Activated T-helper 1 cell treated with anti-CD3 and anti-CD28 coated beads, Interleukin-12 subunit alpha, Interleukin-12 subunit beta, Interleukin-2, Interleukin-4 antibody, amounts not matched to agents 30 ng/mL and 10 ng/mL and 1 ng/mL, durations not matched to agents 14 hours and 24 hours and 36 hours (primary cell): ENCODE data around the gene DLX1. TPM values are rescaled to one million over a fixed set of nuclear protein-coding genes. Genes with fewer than 3 reads are reported as not detected.
"Not testable (repeated sequence)": the region's sequence is repeated elsewhere in the genome, so short reads cannot be mapped to it uniquely, and the experiment has no call there.

Experiments used
- DNase-seq: peaks from one replicate; pipeline ENCODE4 v3.0.0; 2021; ENCODE audit warnings: low spot score
- H3K27ac Mint-ChIP-seq: one replicate; pipeline ENCODE4 v1.8.0; 2021; ENCODE audit warnings: mild to moderate bottlenecking, mixed read lengths
- H3K27me3 Mint-ChIP-seq: one replicate; pipeline ENCODE4 v1.8.0; 2022; ENCODE audit warnings: mild to moderate bottlenecking, moderate library complexity, mixed read lengths; ENCODE audit not compliant: insufficient read depth
- H3K36me3 Mint-ChIP-seq: one replicate; pipeline ENCODE4 v1.8.0; 2021; ENCODE audit warnings: low read depth, mixed read lengths
- H3K4me1 Mint-ChIP-seq: one replicate; pipeline ENCODE4 v1.8.0; 2021; ENCODE audit warnings: low read depth, mixed read lengths
- H3K4me3 Mint-ChIP-seq: one replicate; pipeline ENCODE4 v1.8.0; 2021; ENCODE audit warnings: mild to moderate bottlenecking, moderate library complexity, mixed read lengths
- H3K9me3 Mint-ChIP-seq: one replicate; pipeline ENCODE4 v1.8.0; 2021; ENCODE audit warnings: mixed read lengths
- intact Hi-C: fragments of 100-400 bp; cut with micrococcal nuclease; formaldehyde crosslinking; loops from one replicate; pipeline ENCODE4 v1.15.1; 2024
- total RNA-seq: library from RNA; stranded (reverse); gene quantifications from 2 replicates; pipeline ENCODE4 v1.2.3, GENCODE V29; 2022

The DLX1 gene
- total RNA-seq, 1 donor from 2014 or later, result not detected

DNA sequence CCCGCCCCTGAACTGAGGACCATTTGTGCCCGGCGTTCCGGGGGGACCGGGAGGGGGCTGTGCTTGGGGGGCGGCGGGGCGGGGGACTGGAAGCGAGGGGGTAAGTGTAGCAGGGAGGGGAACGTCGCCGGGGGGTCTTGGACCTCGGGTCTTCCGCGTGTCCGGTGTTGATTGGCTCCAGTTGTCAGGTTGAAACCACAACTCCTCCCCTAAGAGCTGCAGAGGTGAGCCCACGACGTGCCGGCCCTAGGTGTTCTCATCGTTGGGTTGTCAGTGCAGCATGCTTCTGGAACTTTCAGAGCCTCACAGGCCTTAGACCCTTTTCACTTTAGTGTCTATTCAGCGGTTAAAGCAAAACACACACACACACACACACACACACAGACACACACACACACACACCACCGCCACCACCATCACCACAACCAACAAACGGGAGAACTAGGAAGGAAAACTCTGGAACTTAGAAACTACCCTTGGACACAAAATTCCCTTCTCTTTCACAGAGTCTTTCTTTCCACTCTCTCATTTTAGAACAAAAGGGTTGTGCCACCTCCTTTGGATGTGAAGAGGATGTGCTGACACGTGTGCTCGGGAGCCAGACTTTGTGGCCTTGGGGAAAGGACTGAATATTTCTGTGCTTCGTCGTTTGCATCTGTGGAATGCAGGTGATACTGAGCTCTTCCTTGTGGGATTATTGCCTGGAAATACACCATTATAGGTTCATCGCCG is 24.1 kb downstream of the DLX1 start:
- no peak overlapping the region for H3K4me3 Mint-ChIP-seq
- intact Hi-C loops, result loop anchor here (5.0 to 10.0 kb wide), 2 partner anchors 37 to 295 kb away; no protein-coding TSS in a partner anchor
- H3K36me3 Mint-ChIP-seq, result peaks cover 7% of the 10 kb centered on the region
- no peak overlapping the region for H3K27ac Mint-ChIP-seq
- no peak for DNase-seq
- H3K4me1 Mint-ChIP-seq, result peaks cover 30% of the 10 kb centered on the region
- peaks cover 70% of the 10 kb centered on the region for H3K27me3 Mint-ChIP-seq
- H3K9me3 Mint-ChIP-seq, result no peaks in the 10 kb centered on the region

DNA sequence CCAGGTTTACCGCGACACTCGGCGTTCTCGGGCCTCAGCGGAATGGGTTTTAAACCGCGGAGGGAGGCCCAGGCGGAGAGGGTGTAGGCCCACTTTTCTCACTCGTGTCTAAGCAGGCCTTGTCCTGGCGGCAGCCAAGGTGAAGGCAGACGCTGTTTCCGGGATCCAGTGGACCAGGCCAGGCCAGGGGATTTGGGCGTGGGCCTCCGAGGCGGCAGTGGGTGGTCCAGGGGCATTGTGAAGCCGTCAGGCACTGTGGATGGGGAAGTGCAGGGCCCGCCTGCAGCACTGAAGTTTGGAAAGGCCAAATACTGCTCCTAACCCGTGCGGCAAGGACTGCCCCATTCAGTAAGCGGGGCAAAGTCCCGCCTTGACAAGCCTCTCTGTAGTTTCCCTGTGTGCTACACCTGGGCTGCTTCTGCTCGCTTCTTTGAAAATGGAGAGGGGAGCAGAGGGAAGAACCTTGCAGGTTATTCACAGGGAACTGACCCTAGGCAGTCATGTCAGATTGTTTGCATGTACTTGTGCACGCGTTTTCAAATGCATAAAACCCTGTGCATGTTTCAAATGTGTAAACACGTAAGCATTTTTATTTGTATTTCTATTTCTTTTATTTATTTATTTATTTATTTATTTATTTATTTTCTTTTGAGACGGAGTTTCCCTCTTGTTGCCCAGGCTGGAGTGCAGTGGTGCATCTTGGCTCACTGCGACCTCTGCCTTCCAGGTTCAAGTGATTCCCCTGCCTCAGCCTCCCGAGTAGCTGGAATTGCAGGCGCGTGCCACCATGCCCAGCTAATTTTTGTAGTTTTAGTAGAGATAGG is 24.9 kb downstream of the DLX1 start:
- Mint-ChIP-seq H3K9me3 (no peaks in the 10 kb centered on the region), H3K27ac (no peak overlapping the region), H3K27me3 (peaks cover 68% of the 10 kb centered on the region), H3K4me3 (no peak overlapping the region), H3K4me1 (peaks cover 27% of the 10 kb centered on the region), H3K36me3 (peaks cover 5% of the 10 kb centered on the region)
- intact Hi-C loops, result loop anchor here (5.0 to 10.0 kb wide), 2 partner anchors 38 to 295 kb away; no protein-coding TSS in a partner anchor
- no peak for DNase-seq

DNA sequence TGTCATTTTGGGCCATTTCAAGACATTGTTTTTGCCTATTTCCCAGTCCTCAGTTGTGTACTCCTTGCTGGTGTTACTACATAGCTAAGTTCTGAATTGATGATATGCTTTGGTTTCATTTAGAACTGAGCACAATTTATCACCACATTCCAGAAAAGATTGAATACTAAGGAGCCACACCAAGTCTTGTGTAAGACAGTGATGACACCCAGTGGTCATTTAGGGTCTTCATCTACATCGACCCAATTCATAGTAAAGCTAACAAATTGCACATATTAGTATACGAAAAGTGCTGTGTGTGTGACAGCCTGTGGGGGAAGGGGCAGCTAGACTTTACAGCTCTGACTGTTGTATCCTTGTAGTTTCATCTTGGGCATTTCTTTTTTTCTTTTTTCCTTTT is 28.3 kb downstream of the DLX1 start:
- peaks cover 46% of the 10 kb centered on the region for H3K27me3 Mint-ChIP-seq
- no peak for DNase-seq

DNA sequence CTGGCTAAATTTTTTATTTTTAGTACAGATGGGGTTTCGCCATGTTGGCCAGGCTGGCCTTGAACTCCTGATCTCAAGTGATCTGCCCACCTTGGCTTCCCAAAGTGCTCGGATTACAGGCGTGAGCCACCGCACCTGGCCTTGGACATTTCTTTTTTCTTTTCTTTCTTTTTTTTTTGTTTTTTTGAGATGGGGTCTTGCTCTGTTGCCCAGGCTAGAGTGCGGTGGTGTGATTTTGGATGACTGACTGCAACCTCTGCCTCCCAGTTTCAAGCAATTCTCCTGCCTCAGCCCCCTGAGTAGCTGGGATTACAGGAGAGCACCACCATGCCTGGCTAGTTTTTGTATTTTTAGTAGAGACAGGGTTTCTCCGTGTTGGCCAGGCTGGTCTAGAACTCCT is 28.9 kb downstream of the DLX1 start:
- DNase-seq, intact Hi-C loops, H3K27ac Mint-ChIP-seq, H3K4me1 Mint-ChIP-seq, H3K4me3 Mint-ChIP-seq, H3K9me3 Mint-ChIP-seq, H3K36me3 Mint-ChIP-seq: not testable (repeated sequence)
- H3K27me3 Mint-ChIP-seq, result peaks cover 46% of the 10 kb centered on the region

More for the DNA sequence above, 28.3 kb downstream of the DLX1 start:
- intact Hi-C loops, result no loop called here
- Mint-ChIP-seq H3K9me3 (no peaks in the 10 kb centered on the region), H3K4me1 (no peaks in the 10 kb centered on the region), H3K36me3 (no peaks in the 10 kb centered on the region), H3K27ac (no peak overlapping the region), H3K4me3 (no peak overlapping the region)

DNA sequence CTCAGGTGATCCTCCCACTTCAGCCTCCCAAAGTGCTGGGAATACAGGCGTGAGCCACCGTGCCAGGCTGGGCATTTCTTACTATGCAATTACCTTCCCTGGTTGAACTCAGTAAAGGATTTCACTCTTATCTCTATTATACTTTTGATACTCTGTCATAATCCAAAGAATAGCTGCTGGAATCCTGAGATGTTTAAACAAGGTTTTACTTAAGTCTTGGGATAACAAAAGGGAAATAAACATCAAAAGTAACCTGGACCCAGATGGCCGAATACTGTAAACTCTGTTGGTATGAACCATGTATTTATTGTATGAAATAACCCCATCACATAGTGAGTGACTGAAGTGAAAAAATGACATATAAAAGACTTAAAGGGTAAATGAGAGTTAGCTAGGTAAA is 29.3 kb downstream of the DLX1 start:
- intact Hi-C loops, result no loop called here
- Mint-ChIP-seq H3K4me3 (no peak overlapping the region), H3K27me3 (peaks cover 42% of the 10 kb centered on the region), H3K27ac (no peak overlapping the region), H3K4me1 (no peaks in the 10 kb centered on the region), H3K36me3 (no peaks in the 10 kb centered on the region), H3K9me3 (no peaks in the 10 kb centered on the region)
- DNase-seq, result no peak

DNA sequence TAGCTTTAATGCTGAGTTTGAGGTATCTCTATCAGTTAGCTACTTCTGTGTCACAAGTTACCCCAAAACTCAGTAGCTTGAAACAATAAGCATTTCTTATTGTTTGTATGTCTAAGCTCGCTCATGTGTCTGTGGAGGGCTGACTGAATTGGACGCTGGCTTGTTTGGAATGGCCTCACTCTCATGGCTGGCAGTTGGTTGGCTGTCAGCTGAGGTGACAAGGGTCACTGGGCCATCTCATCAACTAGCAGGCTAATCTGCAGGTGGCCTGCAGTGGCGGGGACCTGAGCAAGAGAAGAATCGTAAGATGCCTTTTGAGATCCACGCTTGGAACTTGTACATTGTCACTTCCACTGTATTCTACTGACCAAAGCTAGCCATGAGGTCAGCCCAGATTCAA is 30.8 kb downstream of the DLX1 start:
- DNase-seq, result no peak
- no peaks in the 10 kb centered on the region for H3K9me3 Mint-ChIP-seq
- H3K27ac Mint-ChIP-seq, result no peak overlapping the region

DNA sequence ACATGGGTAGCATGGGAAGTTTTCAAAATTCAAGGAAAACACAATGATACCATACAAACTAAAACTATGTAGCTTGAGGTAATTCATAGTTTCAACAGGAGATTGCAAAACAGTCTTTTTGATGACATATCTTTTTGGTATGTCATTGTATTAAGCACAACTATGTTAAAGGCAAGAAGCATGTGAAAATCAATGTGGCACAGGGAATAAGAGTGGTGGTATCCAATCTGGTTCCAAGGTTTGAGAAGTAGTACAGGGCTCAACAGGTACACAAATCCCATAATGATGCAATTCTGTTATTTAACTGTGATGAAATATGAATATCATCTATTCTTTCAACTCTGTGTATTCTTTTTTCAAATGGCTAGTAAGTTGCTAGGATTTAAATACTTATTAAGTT is 33.8 kb downstream of the DLX1 start:
- H3K4me3 Mint-ChIP-seq, result no peak overlapping the region
- H3K27ac Mint-ChIP-seq, result no peak overlapping the region
- intact Hi-C loops, result no loop called here
- no peaks in the 10 kb centered on the region for H3K36me3 Mint-ChIP-seq
- H3K4me1 Mint-ChIP-seq, result no peaks in the 10 kb centered on the region
- no peak for DNase-seq
- H3K9me3 Mint-ChIP-seq, result no peaks in the 10 kb centered on the region
- H3K27me3 Mint-ChIP-seq, result peaks cover 27% of the 10 kb centered on the region

More for the DNA sequence above, 30.8 kb downstream of the DLX1 start:
- Mint-ChIP-seq H3K4me3 (no peak overlapping the region), H3K4me1 (no peaks in the 10 kb centered on the region), H3K36me3 (no peaks in the 10 kb centered on the region), H3K27me3 (peaks cover 42% of the 10 kb centered on the region)
- intact Hi-C loops, result no loop called here

DNA sequence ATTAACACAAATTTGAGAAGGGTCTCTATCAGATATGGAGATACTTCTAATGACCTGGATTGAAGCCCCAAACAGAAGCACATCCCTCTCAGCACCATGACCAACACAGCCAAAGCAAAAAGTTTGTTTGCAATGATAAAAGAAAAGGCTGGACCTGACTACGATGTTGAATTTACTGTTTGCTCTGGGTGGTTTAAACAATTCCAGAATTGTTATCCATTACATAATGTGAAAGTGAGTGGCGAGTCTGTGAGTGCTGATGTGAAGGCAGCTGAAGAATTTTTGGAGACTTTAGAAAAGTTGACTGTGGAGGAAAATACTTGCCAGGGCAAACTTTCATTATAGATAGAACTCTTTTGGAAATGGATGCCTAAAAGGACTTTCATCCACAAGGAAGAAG is 34.8 kb downstream of the DLX1 start:
- intact Hi-C loops, result no loop called here
- H3K27ac Mint-ChIP-seq, result no peak overlapping the region

DNA sequence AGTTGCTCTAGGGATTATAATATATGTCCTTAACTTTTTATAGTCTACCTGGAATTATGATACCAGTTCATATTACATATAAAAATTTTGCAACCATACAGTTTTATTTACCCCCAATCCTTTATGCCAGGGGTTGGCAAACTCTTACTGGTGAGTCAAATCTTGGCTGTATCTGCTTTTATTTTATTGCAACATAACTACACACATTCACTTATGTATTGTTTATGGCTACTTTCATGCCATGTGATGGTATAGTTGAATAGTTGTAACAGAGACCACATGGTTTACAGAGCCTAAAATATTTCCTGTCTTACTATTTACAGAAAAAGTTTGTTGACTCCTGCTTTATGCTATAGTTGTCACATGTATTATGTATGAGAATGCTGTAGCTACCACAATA is 43.2 kb downstream of the DLX1 start:
- Mint-ChIP-seq H3K27me3 (peaks cover 21% of the 10 kb centered on the region), H3K4me3 (no peak overlapping the region), H3K27ac (no peak overlapping the region), H3K4me1 (no peaks in the 10 kb centered on the region), H3K36me3 (no peaks in the 10 kb centered on the region), H3K9me3 (no peaks in the 10 kb centered on the region)
- no peak for DNase-seq
- intact Hi-C loops, result no loop called here

More for the DNA sequence above, 34.8 kb downstream of the DLX1 start:
- Mint-ChIP-seq H3K4me3 (no peak overlapping the region), H3K36me3 (no peaks in the 10 kb centered on the region), H3K27me3 (peaks cover 21% of the 10 kb centered on the region), H3K9me3 (no peaks in the 10 kb centered on the region), H3K4me1 (no peaks in the 10 kb centered on the region)
- DNase-seq, result no peak

DNA sequence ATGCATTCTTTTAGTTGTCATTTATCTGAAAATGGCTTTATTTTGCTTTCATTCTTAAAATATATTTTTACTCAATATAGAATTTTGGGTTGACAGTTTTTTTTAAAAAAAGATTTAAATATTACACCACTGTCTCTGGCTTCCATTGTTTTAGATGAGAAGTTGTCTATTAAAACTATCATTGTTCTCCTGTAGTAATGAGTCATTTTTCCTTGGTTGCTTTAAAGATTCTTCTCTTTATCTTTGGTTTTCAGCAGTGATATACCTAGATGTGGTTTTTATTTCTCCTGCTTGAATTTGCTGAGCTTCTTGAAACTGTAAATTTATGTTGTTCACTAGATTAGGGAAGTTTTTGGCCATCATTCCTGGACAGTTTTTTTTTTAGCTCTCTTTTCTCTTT is 44.1 kb downstream of the DLX1 start:
- intact Hi-C loops, result no loop called here
- Mint-ChIP-seq H3K9me3 (no peaks in the 10 kb centered on the region), H3K27me3 (peaks cover 29% of the 10 kb centered on the region), H3K4me3 (no peak overlapping the region), H3K4me1 (no peaks in the 10 kb centered on the region), H3K36me3 (no peaks in the 10 kb centered on the region), H3K27ac (no peak overlapping the region)
- DNase-seq, result no peak

DNA sequence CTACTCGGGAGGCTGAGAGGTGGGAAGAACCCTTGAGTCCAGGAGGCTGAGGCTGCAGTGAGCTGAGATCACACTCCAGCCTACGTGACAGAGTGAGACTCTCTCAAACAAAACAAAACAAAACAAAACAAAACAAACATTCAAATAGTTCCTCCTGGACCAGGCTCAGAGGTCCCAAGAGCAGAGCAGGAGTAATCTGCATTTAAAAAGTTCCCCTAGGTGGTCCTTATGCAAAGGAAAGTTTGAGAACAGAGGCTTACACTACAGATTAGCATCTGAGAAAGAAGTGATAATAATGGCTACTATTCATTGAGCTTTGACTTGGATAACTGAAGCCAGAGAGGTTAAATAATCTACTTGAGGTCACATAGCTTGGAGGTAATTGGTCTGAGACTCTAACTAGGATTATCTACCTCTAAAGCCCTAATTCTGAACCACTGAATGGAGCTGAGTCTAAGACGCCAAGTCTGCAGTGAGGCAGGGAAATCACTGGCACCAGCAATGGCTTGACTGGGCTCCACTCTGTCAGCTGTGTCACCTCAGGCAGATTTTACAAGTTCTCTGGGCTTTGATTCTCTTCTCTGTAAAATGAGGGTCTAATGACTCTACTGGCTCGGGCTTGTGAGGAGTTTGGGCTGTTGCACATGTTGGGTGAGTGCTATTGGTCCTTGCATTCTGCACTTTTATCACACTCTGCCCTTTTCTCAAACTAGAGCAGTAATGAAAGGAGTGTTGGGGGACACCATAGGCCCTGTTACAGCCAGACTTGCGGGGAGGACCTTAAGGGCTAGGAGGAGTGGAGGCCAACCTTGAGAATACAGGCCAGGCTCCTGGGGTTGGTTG is 46.6 kb downstream of the DLX1 start:
- H3K36me3 Mint-ChIP-seq, result no peaks in the 10 kb centered on the region
- no peak for DNase-seq
- H3K4me1 Mint-ChIP-seq, result no peaks in the 10 kb centered on the region
- no peak overlapping the region for H3K27ac Mint-ChIP-seq
- peaks cover 32% of the 10 kb centered on the region for H3K27me3 Mint-ChIP-seq
- no peak overlapping the region for H3K4me3 Mint-ChIP-seq
- intact Hi-C loops, result no loop called here
- no peaks in the 10 kb centered on the region for H3K9me3 Mint-ChIP-seq

DNA sequence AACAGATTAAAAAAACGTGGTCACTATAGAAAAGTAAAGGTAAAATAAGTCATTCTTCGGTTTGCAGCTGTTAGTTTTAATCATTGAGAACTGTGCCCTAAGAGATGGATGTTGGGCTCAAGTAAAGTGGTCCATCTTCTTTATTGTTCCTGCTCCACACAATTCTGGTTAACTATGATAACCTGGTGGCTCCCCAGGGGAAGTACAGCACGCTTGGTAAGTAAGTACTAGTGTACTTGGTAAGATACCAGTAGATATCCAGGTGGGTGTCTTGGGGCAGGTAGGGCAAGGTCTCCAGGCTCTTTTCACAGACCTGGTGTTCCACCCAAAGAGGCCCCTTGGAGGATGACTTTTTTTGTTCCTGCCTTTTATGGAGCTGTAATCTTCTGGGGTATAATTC is 49.0 kb downstream of the DLX1 start:
- Mint-ChIP-seq H3K36me3 (no peaks in the 10 kb centered on the region), H3K27ac (no peak overlapping the region), H3K9me3 (peaks cover 3% of the 10 kb centered on the region), H3K4me1 (no peaks in the 10 kb centered on the region), H3K4me3 (no peak overlapping the region), H3K27me3 (peaks cover 38% of the 10 kb centered on the region)
- DNase-seq, result no peak
- intact Hi-C loops, result no loop called here
